Mucosa of rectum (tissue), 2 donors: ENCODE results near the gene GABRR2.
"Not testable (repeated sequence)": the region's sequence is repeated elsewhere in the genome, so short reads cannot be mapped to it uniquely, and the experiment has no call there.

Source experiments
- H3K27ac ChIP-seq, 2 donors: one replicate each; pipeline ENCODE4 v1.7.0; 2013; ENCODE audit warnings: inconsistent platforms in 2 of 2, low read depth in 2 of 2, low read length in 2 of 2
- H3K27me3 ChIP-seq, 2 donors: one replicate each; pipeline ENCODE4 v1.7.0; 2013; ENCODE audit warnings: low read length in 2 of 2; ENCODE audit not compliant: control insufficient read depth in 2 of 2, insufficient read depth in 2 of 2
- H3K36me3 ChIP-seq, 2 donors: one replicate each; pipeline ENCODE4 v1.7.0; 2013; ENCODE audit warnings: low read length in 2 of 2; ENCODE audit not compliant: control insufficient read depth in 2 of 2, insufficient read depth in 2 of 2
- H3K4me1 ChIP-seq, 2 donors: one replicate each; pipeline ENCODE4 v1.7.0; 2013; ENCODE audit warnings: low read length in 2 of 2, mild to moderate bottlenecking in 1 of 2; ENCODE audit not compliant: control insufficient read depth in 2 of 2, insufficient read depth in 2 of 2
- H3K4me3 ChIP-seq, 2 donors: one replicate each; pipeline ENCODE4 v1.7.0; 2013; ENCODE audit warnings: low read length in 2 of 2
- H3K9ac ChIP-seq, 2 donors: one replicate each; pipeline ENCODE4 v1.7.0; 2013; ENCODE audit warnings: low read length in 2 of 2, low read depth in 1 of 2, mild to moderate bottlenecking in 1 of 2
- H3K9me3 ChIP-seq, 2 donors: one replicate each; pipeline ENCODE4 v1.7.0; 2013; ENCODE audit warnings: low read length in 2 of 2; ENCODE audit not compliant: control insufficient read depth in 2 of 2
- donor health status: healthy.
- donor health status: Normal muscosa, but diverticular disease.

The GABRR2 gene

DNA sequence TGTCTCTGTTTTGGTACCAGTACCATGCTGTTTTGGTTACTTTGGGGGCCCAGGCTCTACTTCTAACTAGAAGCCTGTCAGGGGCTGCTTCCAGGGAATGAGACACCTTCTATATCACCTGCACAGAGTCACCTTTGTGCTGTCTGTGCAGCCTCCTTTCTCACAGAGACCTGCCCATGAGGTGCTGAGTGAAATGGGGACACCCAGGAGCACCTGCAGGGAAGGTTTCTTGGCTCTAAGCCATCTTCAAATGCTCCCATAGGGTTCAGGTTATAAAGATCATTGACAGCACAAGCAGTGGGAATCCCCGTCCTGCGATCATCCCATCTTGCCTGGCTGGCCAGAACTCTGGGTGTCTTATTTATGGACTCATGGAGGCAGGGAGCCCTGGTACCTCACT lies 19.1 kb downstream of the GABRR2 start:
- H3K27ac ChIP-seq: no peak overlapping the region
- no peak overlapping the region for H3K9ac ChIP-seq
- H3K27me3 ChIP-seq: no peaks in the 10 kb centered on the region
- H3K36me3 ChIP-seq: no peaks in the 10 kb centered on the region
- H3K4me3 ChIP-seq: no peak overlapping the region
- H3K4me1 ChIP-seq: peaks cover 0 to 5% of the 10 kb centered on the region in 2 donors
- H3K9me3 ChIP-seq: no peaks in the 10 kb centered on the region

DNA sequence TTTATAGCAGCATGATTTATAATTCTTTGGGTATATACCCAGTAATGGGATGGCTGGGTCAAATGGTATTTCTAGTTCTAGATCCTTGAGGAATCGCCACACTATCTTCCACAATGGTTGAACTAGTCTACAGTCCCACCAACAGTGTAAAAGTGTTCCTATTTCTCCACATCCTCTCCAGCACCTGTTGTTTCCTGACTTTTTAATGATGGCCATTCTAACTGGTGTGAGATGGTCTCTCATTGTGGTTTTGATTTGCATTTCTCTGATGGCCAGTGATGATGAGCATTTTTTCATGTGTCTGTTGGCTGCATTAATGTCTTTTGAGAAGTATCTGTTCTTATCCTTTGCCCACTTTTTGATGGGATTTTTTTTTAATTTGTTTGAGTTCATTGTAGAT lies 20.0 kb downstream of the GABRR2 start:
- H3K36me3 ChIP-seq, H3K4me3 ChIP-seq, H3K27ac ChIP-seq, H3K9ac ChIP-seq, H3K4me1 ChIP-seq, H3K27me3 ChIP-seq, H3K9me3 ChIP-seq: not testable (repeated sequence)

GRCh38 chr6:89291256-89291819 lies 23.8 kb downstream of the GABRR2 start:
- Histone ChIP-seq H3K4me1 (no peaks in the 10 kb centered on the region), H3K9ac (no peak overlapping the region), H3K4me3 (no peak overlapping the region), H3K27ac (no peak overlapping the region), H3K36me3 (no peaks in the 10 kb centered on the region), H3K9me3 (no peaks in the 10 kb centered on the region), H3K27me3 (no peaks in the 10 kb centered on the region)

- Histone ChIP-seq H3K4me3 (no peak overlapping the region), H3K36me3 (no peaks in the 10 kb centered on the region), H3K9me3 (no peaks in the 10 kb centered on the region), H3K9ac (no peak overlapping the region), H3K4me1 (no peaks in the 10 kb centered on the region), H3K27me3 (no peaks in the 10 kb centered on the region), H3K27ac (no peak overlapping the region)
These were observed 24.5 kb downstream of the GABRR2 start for GRCh38 chr6:89290401-89291155.

DNA sequence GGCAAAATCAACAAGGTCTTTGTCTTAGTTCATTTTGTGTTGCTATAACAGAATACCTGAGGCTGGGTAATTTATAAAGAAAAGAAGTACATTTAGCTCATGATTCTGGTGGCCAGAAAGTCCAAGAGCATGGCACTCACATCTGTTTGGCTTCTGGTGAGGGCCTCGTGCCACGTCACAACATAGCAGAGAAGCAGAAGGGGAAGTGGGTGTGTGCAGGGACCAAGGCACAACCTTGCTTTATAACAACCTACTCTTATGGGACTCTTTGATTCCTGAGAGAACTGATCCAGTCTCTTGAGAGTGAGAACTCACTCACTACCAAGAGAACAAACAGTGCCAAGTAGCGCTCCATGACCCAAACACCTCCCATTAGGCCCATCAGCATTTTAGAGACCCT lies 25.4 kb downstream of the GABRR2 start:
- Histone ChIP-seq H3K36me3 (no peaks in the 10 kb centered on the region), H3K9me3 (no peaks in the 10 kb centered on the region), H3K27ac (no peak overlapping the region), H3K9ac (no peak overlapping the region), H3K27me3 (no peaks in the 10 kb centered on the region), H3K4me1 (no peaks in the 10 kb centered on the region), H3K4me3 (no peak overlapping the region)

- no peak overlapping the region for H3K27ac ChIP-seq
- no peaks in the 10 kb centered on the region for H3K4me1 ChIP-seq
- H3K9me3 ChIP-seq: no peaks in the 10 kb centered on the region
- H3K9ac ChIP-seq: no peak overlapping the region
- no peaks in the 10 kb centered on the region for H3K36me3 ChIP-seq
- H3K27me3 ChIP-seq: no peaks in the 10 kb centered on the region
- no peak overlapping the region for H3K4me3 ChIP-seq
These were observed 27.6 kb downstream of the GABRR2 start for GRCh38 chr6:89287351-89288028.

DNA sequence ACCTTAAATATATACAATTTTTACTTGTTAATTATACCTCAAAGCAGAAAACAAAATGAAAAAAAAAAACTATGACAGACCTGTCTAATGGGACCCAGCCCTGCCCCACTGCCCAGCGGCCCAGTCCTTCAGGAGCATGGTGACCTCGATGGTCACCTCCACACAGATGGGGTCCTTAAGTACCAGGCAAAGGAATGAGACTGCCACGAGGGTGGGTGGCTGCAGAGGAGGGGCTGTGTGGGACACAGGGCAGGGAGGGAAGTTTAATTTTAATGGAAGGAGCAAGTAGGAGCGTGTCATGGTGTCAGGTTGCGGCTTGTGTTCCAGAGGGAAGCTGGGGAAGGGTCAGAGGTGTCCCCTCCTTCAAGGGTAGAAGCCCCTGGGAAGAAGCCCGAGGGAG lies 28.6 kb downstream of the GABRR2 start:
- Histone ChIP-seq H3K27me3 (no peaks in the 10 kb centered on the region), H3K36me3 (no peaks in the 10 kb centered on the region), H3K27ac (no peak overlapping the region), H3K4me3 (no peak overlapping the region), H3K9ac (no peak overlapping the region), H3K9me3 (no peaks in the 10 kb centered on the region), H3K4me1 (no peaks in the 10 kb centered on the region)

GRCh38 chr6:89284963-89285735 lies 29.9 kb downstream of the GABRR2 start:
- Histone ChIP-seq H3K4me1 (no peaks in the 10 kb centered on the region), H3K9me3 (no peaks in the 10 kb centered on the region), H3K27me3 (no peaks in the 10 kb centered on the region), H3K27ac (no peak overlapping the region), H3K4me3 (no peak overlapping the region), H3K9ac (no peak overlapping the region), H3K36me3 (no peaks in the 10 kb centered on the region)

GRCh38 chr6:89284081-89284480 lies 31.0 kb downstream of the GABRR2 start:
- Histone ChIP-seq H3K9me3 (no peaks in the 10 kb centered on the region), H3K27me3 (no peaks in the 10 kb centered on the region), H3K4me1 (no peaks in the 10 kb centered on the region), H3K27ac (no peak overlapping the region), H3K9ac (no peak overlapping the region), H3K36me3 (no peaks in the 10 kb centered on the region), H3K4me3 (no peak overlapping the region)

DNA sequence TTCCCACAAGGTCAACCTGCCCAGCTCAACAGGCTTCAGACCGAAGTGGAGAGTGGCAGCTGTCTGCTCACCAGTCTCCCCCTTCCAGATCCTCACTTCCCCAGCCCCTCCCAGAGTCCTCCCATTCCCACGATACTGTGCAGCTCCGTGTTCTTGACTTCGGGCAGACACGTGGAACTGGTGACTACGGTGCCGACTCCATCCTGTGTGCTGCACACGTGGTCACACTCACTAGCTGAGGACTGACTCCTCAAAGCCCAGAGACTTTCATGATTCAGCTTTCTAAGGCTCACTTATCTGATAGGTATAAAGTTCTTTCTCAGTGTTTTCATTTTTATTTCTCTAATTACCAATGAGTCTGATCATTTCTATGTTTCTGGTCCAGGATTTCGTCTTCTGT lies 32.4 kb downstream of the GABRR2 start:
- no peaks in the 10 kb centered on the region for H3K4me1 ChIP-seq
- no peaks in the 10 kb centered on the region for H3K36me3 ChIP-seq
- no peak overlapping the region for H3K4me3 ChIP-seq
- H3K9me3 ChIP-seq: no peaks in the 10 kb centered on the region
- no peaks in the 10 kb centered on the region for H3K27me3 ChIP-seq
- no peak overlapping the region for H3K9ac ChIP-seq
- H3K27ac ChIP-seq: no peak overlapping the region
